ENCODE results near the gene FUT4.
"Not testable (repeated sequence)": the region's sequence is repeated elsewhere in the genome, so short reads cannot be mapped to it uniquely, and the experiment has no call there.

FUT4 gene

GRCh38 chr11:94533206-94533605 lies 10.5 kb upstream of the FUT4 start:
- no peak for DNase-seq

- no peak for DNase-seq
These were observed 9.8 kb upstream of the FUT4 start for GRCh38 chr11:94533696-94534630.

- no peak for DNase-seq
These were observed 7.3 kb upstream of the FUT4 start for GRCh38 chr11:94536386-94536785.

GRCh38 chr11:94537031-94537600 lies 6.6 kb upstream of the FUT4 start:
- DNase-seq, result no peak

- peak in 1 of 2 experiments; percentile 10 for DNase-seq
These were observed 4.3 kb upstream of the FUT4 start for GRCh38 chr11:94539420-94539819.

- DNase-seq, result no peak
These were observed 1.0 kb downstream of the FUT4 start for GRCh38 chr11:94544646-94545263.

GRCh38 chr11:94545264-94546161 lies 1.8 kb downstream of the FUT4 start:
- no peak for DNase-seq

GRCh38 chr11:94546162-94546470 lies 2.4 kb downstream of the FUT4 start:
- DNase-seq, result no peak

- no peak for DNase-seq
These were observed 3.2 kb downstream of the FUT4 start for GRCh38 chr11:94546886-94547285.

GRCh38 chr11:94549146-94549545 lies 5.4 kb downstream of the FUT4 start:
- DNase-seq, result no peak

- no peak for DNase-seq
These were observed 6.8 kb downstream of the FUT4 start for GRCh38 chr11:94550513-94550912.

- DNase-seq, result peak in 1 of 2 experiments; percentile 6
These were observed 10.2 kb downstream of the FUT4 start for GRCh38 chr11:94553938-94554337.

GRCh38 chr11:94555752-94556329 lies 12.1 kb downstream of the FUT4 start:
- not testable (repeated sequence) for DNase-seq

GRCh38 chr11:94557421-94557820 lies 13.7 kb downstream of the FUT4 start:
- DNase-seq, result no peak

GRCh38 chr11:94557992-94558391 lies 14.3 kb downstream of the FUT4 start:
- no peak for DNase-seq

- no peak for DNase-seq
These were observed 14.7 kb downstream of the FUT4 start for GRCh38 chr11:94558468-94558867.

GRCh38 chr11:94558932-94559331 lies 15.2 kb downstream of the FUT4 start:
- DNase-seq, result no peak

GRCh38 chr11:94559361-94559760 lies 15.6 kb downstream of the FUT4 start:
- no peak for DNase-seq

GRCh38 chr11:94560834-94561233 lies 17.1 kb downstream of the FUT4 start:
- no peak for DNase-seq

- DNase-seq, result no peak
These were observed 19.6 kb downstream of the FUT4 start for GRCh38 chr11:94563176-94563847.

GRCh38 chr11:94563848-94564467 lies 20.2 kb downstream of the FUT4 start:
- DNase-seq, result no peak

Data from NCI-H2081 (cell line).